ENCODE data around the gene MAGI1.
"Not testable (repeated sequence)": the region's sequence is repeated elsewhere in the genome, so short reads cannot be mapped to it uniquely, and the experiment has no call there.

The MAGI1 gene

GRCh38 chr3:65734382-65734781 lies 304.3 kb downstream of the MAGI1 start:
- Mint-ChIP-seq H3K4me3 (no peak overlapping the region), H3K27me3 (peaks cover 8% of the 10 kb centered on the region), H3K9me3 (no peaks in the 10 kb centered on the region), H3K36me3 (no peaks in the 10 kb centered on the region), H3K4me1 (no peaks in the 10 kb centered on the region), H3K27ac (no peak overlapping the region)
- DNase-seq = no peak
- CTCF ChIA-PET = no interaction called here

- no peaks in the 10 kb centered on the region for H3K36me3 Mint-ChIP-seq
- CTCF ChIA-PET = no interaction called here
- H3K27me3 Mint-ChIP-seq = peaks cover 8% of the 10 kb centered on the region
- no peaks in the 10 kb centered on the region for H3K4me1 Mint-ChIP-seq
- H3K27ac Mint-ChIP-seq = no peak overlapping the region
- no peak overlapping the region for H3K4me3 Mint-ChIP-seq
- H3K9me3 Mint-ChIP-seq = no peaks in the 10 kb centered on the region
- DNase-seq = no peak
Measured at GRCh38 chr3:65733459-65733858, 305.3 kb downstream of the MAGI1 start.

DNA sequence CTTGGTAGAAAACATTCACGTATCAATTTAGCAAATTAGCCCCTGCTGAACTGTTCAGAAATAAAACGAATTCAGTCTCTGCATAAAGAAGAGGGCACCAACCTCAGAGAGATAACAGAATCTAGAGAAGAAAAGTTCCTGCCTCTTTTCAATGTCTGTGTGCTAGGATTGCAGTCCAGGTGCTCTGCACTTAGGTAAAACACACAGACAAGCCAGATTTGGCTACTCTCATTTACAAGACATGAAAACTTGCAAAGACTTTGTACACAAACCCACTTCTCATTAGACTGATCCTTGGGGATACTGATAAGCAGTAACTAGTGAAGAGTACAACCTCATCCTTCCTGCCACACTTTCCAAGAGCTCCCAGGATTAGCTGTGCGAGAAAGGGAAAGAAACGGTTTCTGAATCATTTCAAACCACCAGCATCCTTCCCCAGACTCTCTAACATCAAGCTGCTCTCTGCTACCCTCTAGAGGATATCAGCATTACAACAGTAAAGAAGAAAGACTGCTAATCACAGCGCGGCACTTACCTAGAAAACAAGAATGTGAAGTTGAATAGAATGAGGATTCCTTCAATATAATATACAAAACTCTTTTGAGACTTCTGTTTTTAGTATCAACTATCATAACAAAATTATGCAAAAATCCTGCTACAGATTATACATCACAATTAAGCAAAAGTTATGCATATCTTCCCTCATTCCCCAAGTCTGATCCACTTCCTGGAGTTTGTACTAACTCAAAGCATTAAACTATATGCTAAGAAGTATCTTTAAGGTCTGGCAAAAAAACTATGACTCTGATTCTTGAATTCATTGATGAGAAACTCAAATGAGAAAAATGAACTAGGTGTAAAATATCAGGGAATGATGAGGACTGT lies 306.4 kb downstream of the MAGI1 start:
- Mint-ChIP-seq H3K4me3 (no peak overlapping the region), H3K36me3 (no peaks in the 10 kb centered on the region), H3K27me3 (peaks cover 8% of the 10 kb centered on the region), H3K9me3 (no peaks in the 10 kb centered on the region), H3K27ac (no peak overlapping the region), H3K4me1 (no peaks in the 10 kb centered on the region)
- no peak for DNase-seq
- CTCF ChIA-PET = interaction anchor here (0.6 to 2.3 kb wide), 6 partner anchors 9 to 1199 kb away, joined by 3 to 11 read pairs (median 3); no protein-coding TSS in a partner anchor

GRCh38 chr3:65730449-65730848 lies 308.3 kb downstream of the MAGI1 start:
- Mint-ChIP-seq H3K4me1 (no peaks in the 10 kb centered on the region), H3K27me3 (peaks cover 8% of the 10 kb centered on the region), H3K4me3 (no peak overlapping the region), H3K27ac (no peak overlapping the region), H3K9me3 (no peaks in the 10 kb centered on the region), H3K36me3 (no peaks in the 10 kb centered on the region)
- CTCF ChIA-PET = no interaction called here
- DNase-seq = no peak

DNA sequence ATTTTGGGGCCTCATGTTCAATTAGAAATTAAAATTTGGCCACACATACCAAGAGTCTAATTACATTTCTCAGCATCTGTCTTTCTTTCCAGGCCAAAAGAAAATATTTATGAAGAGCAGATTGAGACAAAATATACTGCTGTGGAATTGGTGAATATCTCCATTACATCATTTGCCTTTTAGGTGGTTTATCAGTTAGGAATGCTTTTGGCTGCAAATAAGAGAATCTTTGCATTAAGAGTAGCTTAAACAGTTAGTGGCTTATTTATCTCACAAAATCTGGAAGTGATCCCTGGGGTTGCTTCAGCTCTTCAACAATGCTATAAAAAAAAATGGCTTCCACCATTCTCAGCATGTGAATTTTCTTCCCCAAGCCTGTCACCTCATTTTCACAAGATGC lies 308.7 kb downstream of the MAGI1 start:
- CTCF ChIA-PET = no interaction called here
- Mint-ChIP-seq H3K27ac (no peak overlapping the region), H3K27me3 (peaks cover 8% of the 10 kb centered on the region), H3K4me1 (no peaks in the 10 kb centered on the region), H3K4me3 (no peak overlapping the region), H3K9me3 (no peaks in the 10 kb centered on the region), H3K36me3 (no peaks in the 10 kb centered on the region)
- DNase-seq = no peak

DNA sequence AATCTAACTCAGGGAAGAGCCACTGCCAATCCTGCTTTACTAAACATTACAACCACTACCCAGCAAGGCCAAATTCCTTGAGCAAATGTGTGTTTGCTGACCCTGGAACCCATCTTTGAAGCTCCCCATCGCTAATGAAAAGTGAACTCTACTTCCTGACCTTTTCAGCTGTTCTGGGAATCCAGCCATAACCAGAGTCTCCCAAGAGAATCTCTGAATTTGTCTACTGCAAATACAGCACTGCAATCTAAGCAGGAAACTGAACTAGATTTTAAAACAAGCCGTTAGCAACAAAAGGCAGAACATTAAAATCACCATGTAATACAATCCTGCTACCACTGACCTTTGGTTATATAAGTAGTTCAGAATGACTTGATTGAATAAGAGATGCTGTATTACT lies 309.2 kb downstream of the MAGI1 start:
- DNase-seq = no peak
- H3K27me3 Mint-ChIP-seq = peaks cover 8% of the 10 kb centered on the region
- H3K4me1 Mint-ChIP-seq = no peaks in the 10 kb centered on the region
- CTCF ChIA-PET = no interaction called here
- H3K27ac Mint-ChIP-seq = no peak overlapping the region
- no peaks in the 10 kb centered on the region for H3K9me3 Mint-ChIP-seq
- no peak overlapping the region for H3K4me3 Mint-ChIP-seq
- no peaks in the 10 kb centered on the region for H3K36me3 Mint-ChIP-seq

GRCh38 chr3:65728138-65728537 lies 310.6 kb downstream of the MAGI1 start:
- no peak overlapping the region for H3K27ac Mint-ChIP-seq
- H3K27me3 Mint-ChIP-seq = peaks cover 4% of the 10 kb centered on the region
- no peak overlapping the region for H3K4me3 Mint-ChIP-seq
- CTCF ChIA-PET = no interaction called here
- H3K9me3 Mint-ChIP-seq = no peaks in the 10 kb centered on the region
- no peaks in the 10 kb centered on the region for H3K4me1 Mint-ChIP-seq
- DNase-seq = no peak
- H3K36me3 Mint-ChIP-seq = no peaks in the 10 kb centered on the region

GRCh38 chr3:65723985-65724384 lies 314.7 kb downstream of the MAGI1 start:
- Mint-ChIP-seq H3K9me3 (no peaks in the 10 kb centered on the region), H3K27me3 (no peaks in the 10 kb centered on the region), H3K27ac (no peak overlapping the region), H3K4me3 (no peak overlapping the region), H3K4me1 (no peaks in the 10 kb centered on the region), H3K36me3 (no peaks in the 10 kb centered on the region)
- CTCF ChIA-PET = no interaction called here
- no peak for DNase-seq

GRCh38 chr3:65723011-65723410 lies 315.7 kb downstream of the MAGI1 start:
- H3K27ac Mint-ChIP-seq = no peak overlapping the region
- H3K9me3 Mint-ChIP-seq = no peaks in the 10 kb centered on the region
- CTCF ChIA-PET = interaction anchor here (0.7 kb wide), 1 partner anchor 9 kb away, joined by 3 read pairs; no protein-coding TSS in a partner anchor
- DNase-seq = no peak
- H3K27me3 Mint-ChIP-seq = no peaks in the 10 kb centered on the region
- H3K4me1 Mint-ChIP-seq = no peaks in the 10 kb centered on the region
- H3K4me3 Mint-ChIP-seq = no peak overlapping the region
- H3K36me3 Mint-ChIP-seq = no peaks in the 10 kb centered on the region

GRCh38 chr3:65720989-65721737 lies 317.6 kb downstream of the MAGI1 start:
- H3K9me3 Mint-ChIP-seq = no peaks in the 10 kb centered on the region
- no peaks in the 10 kb centered on the region for H3K27me3 Mint-ChIP-seq
- H3K27ac Mint-ChIP-seq = no peak overlapping the region
- no peak for DNase-seq
- CTCF ChIA-PET = interaction anchor here (1.4 kb wide), 1 partner anchor 11 kb away, joined by 3 read pairs; no protein-coding TSS in a partner anchor
- H3K4me1 Mint-ChIP-seq = no peaks in the 10 kb centered on the region
- no peaks in the 10 kb centered on the region for H3K36me3 Mint-ChIP-seq
- H3K4me3 Mint-ChIP-seq = no peak overlapping the region

DNA sequence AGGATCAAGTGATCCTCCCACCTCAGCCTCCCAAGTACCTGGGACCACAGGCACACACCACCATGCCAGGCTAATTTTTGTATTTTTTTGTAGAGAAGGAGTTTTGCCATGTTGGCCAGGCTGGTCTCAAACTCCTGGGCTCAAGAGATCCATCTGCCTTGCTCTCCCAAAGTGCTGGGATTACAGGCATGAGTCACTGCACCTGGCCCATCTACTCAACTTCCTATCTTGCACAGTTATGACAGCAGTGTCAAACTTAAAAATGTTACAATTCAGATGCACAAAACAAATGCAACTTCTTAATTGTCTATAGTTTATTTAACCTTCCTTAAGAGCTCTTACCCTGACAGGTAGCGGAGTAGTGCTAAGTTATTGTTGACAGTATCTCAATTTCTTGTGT lies 319.1 kb downstream of the MAGI1 start:
- not testable (repeated sequence) for H3K27me3 Mint-ChIP-seq, H3K27ac Mint-ChIP-seq, H3K4me1 Mint-ChIP-seq, H3K36me3 Mint-ChIP-seq, DNase-seq, H3K4me3 Mint-ChIP-seq, H3K9me3 Mint-ChIP-seq
- CTCF ChIA-PET = interaction anchor here (0.6 kb wide), 1 partner anchor 409 kb away, joined by 3 read pairs; no protein-coding TSS in a partner anchor

DNA sequence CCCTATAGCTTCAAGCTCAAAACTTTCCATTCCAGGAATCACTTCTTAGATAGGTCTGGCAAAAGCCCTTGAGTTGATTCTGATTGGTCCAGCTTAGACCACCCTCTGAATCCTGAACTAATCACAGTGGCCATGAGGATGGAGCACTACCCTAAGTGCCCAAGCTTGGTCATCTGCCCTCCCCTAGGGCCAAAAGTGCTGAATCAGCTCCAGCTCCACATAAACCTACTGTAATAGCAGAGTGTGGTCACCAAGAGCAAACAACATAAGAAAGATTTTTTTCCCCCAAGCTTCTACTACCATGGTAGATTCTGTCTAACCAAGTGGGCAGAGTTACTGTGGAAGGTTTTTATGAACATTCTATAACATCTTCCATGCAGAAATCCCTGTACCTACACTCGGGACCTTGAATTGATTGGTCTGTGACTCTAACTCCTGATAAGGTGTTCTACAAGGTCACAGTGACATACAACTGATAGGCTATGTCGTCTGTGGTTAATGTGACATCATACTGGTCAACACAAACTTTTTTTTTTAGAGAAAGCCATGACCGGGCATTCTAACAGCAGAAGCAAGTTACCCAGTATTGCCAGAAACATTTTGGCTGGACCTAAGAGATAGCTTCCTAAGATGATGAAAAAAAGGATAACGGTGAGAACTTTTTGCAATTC lies 320.9 kb downstream of the MAGI1 start:
- CTCF ChIA-PET = no interaction called here
- DNase-seq = no peak
- Mint-ChIP-seq H3K36me3 (no peaks in the 10 kb centered on the region), H3K27me3 (no peaks in the 10 kb centered on the region), H3K27ac (no peak overlapping the region), H3K4me1 (no peaks in the 10 kb centered on the region), H3K9me3 (no peaks in the 10 kb centered on the region), H3K4me3 (no peak overlapping the region)

DNA sequence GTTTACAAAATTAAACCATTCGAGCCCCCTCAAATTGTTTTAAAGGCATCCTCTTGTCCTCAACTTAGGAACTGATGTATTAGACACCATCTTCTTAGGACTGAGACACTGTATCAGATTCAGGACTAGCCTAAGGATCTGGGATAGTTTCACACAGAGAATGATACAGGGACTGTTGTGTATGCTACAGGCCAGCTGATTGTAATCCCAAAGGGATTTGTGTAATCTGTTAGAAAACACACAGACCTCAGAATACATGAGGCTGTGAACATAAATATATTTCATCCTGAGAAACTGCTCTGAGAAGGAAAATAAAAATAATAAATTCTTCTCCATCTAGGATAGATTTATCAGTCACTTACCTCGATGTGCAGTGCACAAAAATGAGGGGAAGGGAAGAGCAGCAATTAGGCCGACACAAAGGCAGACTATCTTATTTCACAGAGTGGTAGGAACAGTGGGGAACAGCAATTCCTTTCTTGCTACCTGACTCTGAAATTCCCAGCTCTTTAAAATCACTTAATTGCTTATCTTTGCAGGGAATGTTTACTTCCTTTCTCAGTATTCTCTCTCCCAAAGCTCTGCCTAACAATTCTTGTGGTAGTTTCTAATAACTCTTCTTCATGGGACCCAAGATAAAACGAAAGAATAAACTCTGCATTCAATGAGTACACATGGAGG lies 322.5 kb downstream of the MAGI1 start:
- Mint-ChIP-seq H3K36me3 (no peaks in the 10 kb centered on the region), H3K9me3 (no peaks in the 10 kb centered on the region), H3K27me3 (no peaks in the 10 kb centered on the region), H3K27ac (no peak overlapping the region), H3K4me3 (no peak overlapping the region), H3K4me1 (no peaks in the 10 kb centered on the region)
- DNase-seq = no peak
- CTCF ChIA-PET = no interaction called here

DNA sequence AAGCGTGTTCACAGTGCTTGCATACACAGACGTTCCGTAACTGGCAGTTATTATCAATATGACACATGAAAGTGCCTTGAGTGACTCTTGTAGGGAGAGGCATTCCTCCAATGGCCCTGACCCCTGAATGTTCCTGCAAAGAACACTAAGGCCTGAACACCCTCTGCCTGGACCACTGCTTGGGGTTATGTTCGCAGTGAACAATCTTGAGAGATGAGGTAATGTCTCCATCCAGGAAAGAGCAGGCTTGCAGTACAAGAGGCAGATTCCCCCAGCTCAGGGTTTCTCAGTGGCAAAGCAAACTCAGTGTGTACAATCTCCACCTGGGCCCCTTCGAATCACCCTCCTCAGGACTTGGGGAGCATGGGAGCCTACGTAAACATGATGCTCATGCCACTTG lies 324.6 kb downstream of the MAGI1 start:
- H3K27me3 Mint-ChIP-seq = no peaks in the 10 kb centered on the region
- H3K4me1 Mint-ChIP-seq = no peaks in the 10 kb centered on the region
- H3K36me3 Mint-ChIP-seq = no peaks in the 10 kb centered on the region
- no peak for DNase-seq
- CTCF ChIA-PET = no interaction called here
- H3K4me3 Mint-ChIP-seq = no peak overlapping the region
- no peak overlapping the region for H3K27ac Mint-ChIP-seq
- no peaks in the 10 kb centered on the region for H3K9me3 Mint-ChIP-seq
